Kidney (tissue), 14 donors: Measurements from ENCODE around the gene THTPA. TPM values are rescaled to one million over a fixed set of nuclear protein-coding genes. Genes with fewer than 3 reads are reported as not detected.

Source experiments
- DNase-seq, 5 donors: peaks; one replicate each; pipeline ENCODE4 v3.0.0-alpha.2; 2013 to 2020
- FAIRE-seq: peaks from 2 replicates; lab custom pipeline; 2012; peaks lifted over from hg19 to GRCh38; lab: Jason Lieb, UNC
- H3K27ac ChIP-seq, 2 donors: one replicate each; pipeline ENCODE4 v1.7.0; 2013; ENCODE audit warnings: low read depth in 2 of 2, low read length in 2 of 2, inconsistent platforms in 1 of 2
- H3K27me3 ChIP-seq: one replicate; pipeline ENCODE4 v1.7.1; 2013; ENCODE audit warnings: low read length, inconsistent platforms; ENCODE audit not compliant: control insufficient read depth, insufficient read depth
- H3K36me3 ChIP-seq, 3 donors: one replicate each; pipeline versions ENCODE4 v1.7.0 to v1.7.1; 2013; ENCODE audit warnings: low read length in 3 of 3, control low read depth in 1 of 3, inconsistent platforms in 1 of 3; ENCODE audit not compliant: insufficient read depth in 3 of 3, control insufficient read depth in 2 of 3
- H3K4me1 ChIP-seq, 3 donors: one replicate each; pipeline versions ENCODE4 v1.7.0 to v1.7.1; 2013; ENCODE audit warnings: low read length in 3 of 3, inconsistent platforms in 1 of 3, low read depth in 1 of 3; ENCODE audit not compliant: control insufficient read depth in 2 of 3, insufficient read depth in 2 of 3
- H3K4me3 ChIP-seq, 3 donors: one replicate each; pipeline versions ENCODE4 v1.7.0 to v1.8.1; 2013; ENCODE audit warnings: low read length in 3 of 3, control low read depth in 1 of 3, inconsistent platforms in 1 of 3
- H3K9ac ChIP-seq, 3 donors: one replicate each; pipeline versions ENCODE4 v1.7.0 to v1.7.1; 2013; ENCODE audit warnings: low read length in 3 of 3, control low read depth in 1 of 3, inconsistent platforms in 1 of 3
- H3K9me3 ChIP-seq, 3 donors: one replicate each; pipeline versions ENCODE4 v1.7.0 to v1.7.1; 2013; ENCODE audit warnings: low read length in 3 of 3, control low read depth in 1 of 3, inconsistent platforms in 1 of 3; ENCODE audit not compliant: control insufficient read depth in 2 of 3, insufficient read depth in 1 of 3
- intact Hi-C: fragments of 100-400 bp; cut with DNase I; formaldehyde crosslinking; loops from one replicate; pipeline ENCODE4 v1.11.1; 2022
- polyA plus RNA-seq: library from polyadenylated mRNA; stranded (reverse); fragments of 350-450 nt; fragmentation: Illumina TruSeq; extraction: RNeasy Lipid Tissue Mini Kit (QIAGEN cat#74804); gene quantifications from one replicate; pipeline ENCODE4 v1.2.3, GENCODE V29; 2014; ENCODE audit warnings: low read depth, low replicate concordance; ENCODE audit not compliant: insufficient read depth
- total RNA-seq: library from RNA; stranded (reverse); fragmentation: NEBNext Ultra II Directional; extraction: Animal tissue kit (Norgen Biotek cat#: 25700); gene quantifications from one replicate; pipeline ENCODE4 v1.2.1, GENCODE V29; 2021
- TF ChIP-seq, protein P1 (sequence below): IDR thresholded peaks from 3 replicates; pipeline ENCODE4 v1.5.1; 2012; ENCODE audit warnings: mild to moderate bottlenecking, moderate library complexity, borderline replicate concordance; ENCODE audit not compliant: insufficient read depth; ENCODE audit errors: extremely low read depth
- donor health status: control.
- donor health status: control.
- donor health status: control.
- donor health status: control.
- donor health status: control.
- donor health status: DM: yes; HTN: yes; CAD: no.
- donor health status: Normal renal cell carcinoma (clear cell type).

THTPA gene
- total and polyA plus RNA-seq, 2 donors from 2014 or later, result 24.4 to 38.4 TPM

DNA sequence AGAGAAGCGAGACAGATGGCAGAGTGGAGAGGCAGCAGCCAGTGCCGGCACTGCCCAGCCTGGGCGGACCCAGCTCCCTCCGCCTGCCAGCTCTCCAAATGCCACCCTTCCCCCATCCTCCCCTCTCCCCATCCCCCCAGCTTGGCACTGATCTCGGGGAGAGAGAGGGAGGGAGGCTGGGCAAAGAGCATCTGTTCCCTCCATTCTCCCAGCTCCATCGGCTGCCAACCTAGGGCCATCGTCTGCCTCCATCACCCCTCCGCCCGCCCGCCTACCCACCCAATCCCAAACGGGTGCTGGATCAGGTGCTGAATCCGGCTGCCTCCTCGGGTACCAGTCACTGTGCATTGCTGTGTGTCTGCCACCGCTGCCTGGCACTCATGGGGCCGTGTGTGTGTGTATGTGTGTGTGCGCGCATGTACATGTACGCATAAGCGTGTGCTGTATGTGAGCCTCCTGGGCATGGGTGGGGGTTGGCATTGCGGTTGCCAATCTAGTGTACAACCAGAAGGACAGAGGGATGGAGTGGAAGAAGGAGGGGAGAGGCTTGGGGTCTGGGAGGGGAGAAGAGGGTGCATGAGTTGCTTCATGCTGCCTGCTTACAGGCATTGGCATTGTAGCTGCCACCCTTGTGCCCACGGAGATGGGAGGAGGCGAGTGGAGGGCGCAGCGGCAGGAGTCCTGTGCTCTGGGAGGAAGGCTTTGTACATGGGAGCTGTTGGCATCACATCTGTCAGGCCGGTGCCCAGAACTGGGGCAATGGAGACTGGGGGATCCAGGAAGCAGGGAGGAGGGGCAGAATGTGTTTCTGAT, 42.9 kb upstream of the THTPA start:
- Histone ChIP-seq H3K9ac (no peak overlapping the region), H3K4me1 (no peaks in the 10 kb centered on the region), H3K36me3 (no peaks in the 10 kb centered on the region), H3K27ac (no peak overlapping the region), H3K9me3 (no peaks in the 10 kb centered on the region), H3K27me3 (no peaks in the 10 kb centered on the region), H3K4me3 (no peak overlapping the region)
- no peak for FAIRE-seq
- intact Hi-C loops, result no loop called here
- no peak for DNase-seq
- TF ChIP-seq, protein P1, sequence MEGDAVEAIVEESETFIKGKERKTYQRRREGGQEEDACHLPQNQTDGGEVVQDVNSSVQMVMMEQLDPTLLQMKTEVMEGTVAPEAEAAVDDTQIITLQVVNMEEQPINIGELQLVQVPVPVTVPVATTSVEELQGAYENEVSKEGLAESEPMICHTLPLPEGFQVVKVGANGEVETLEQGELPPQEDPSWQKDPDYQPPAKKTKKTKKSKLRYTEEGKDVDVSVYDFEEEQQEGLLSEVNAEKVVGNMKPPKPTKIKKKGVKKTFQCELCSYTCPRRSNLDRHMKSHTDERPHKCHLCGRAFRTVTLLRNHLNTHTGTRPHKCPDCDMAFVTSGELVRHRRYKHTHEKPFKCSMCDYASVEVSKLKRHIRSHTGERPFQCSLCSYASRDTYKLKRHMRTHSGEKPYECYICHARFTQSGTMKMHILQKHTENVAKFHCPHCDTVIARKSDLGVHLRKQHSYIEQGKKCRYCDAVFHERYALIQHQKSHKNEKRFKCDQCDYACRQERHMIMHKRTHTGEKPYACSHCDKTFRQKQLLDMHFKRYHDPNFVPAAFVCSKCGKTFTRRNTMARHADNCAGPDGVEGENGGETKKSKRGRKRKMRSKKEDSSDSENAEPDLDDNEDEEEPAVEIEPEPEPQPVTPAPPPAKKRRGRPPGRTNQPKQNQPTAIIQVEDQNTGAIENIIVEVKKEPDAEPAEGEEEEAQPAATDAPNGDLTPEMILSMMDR, result no peak

DNA sequence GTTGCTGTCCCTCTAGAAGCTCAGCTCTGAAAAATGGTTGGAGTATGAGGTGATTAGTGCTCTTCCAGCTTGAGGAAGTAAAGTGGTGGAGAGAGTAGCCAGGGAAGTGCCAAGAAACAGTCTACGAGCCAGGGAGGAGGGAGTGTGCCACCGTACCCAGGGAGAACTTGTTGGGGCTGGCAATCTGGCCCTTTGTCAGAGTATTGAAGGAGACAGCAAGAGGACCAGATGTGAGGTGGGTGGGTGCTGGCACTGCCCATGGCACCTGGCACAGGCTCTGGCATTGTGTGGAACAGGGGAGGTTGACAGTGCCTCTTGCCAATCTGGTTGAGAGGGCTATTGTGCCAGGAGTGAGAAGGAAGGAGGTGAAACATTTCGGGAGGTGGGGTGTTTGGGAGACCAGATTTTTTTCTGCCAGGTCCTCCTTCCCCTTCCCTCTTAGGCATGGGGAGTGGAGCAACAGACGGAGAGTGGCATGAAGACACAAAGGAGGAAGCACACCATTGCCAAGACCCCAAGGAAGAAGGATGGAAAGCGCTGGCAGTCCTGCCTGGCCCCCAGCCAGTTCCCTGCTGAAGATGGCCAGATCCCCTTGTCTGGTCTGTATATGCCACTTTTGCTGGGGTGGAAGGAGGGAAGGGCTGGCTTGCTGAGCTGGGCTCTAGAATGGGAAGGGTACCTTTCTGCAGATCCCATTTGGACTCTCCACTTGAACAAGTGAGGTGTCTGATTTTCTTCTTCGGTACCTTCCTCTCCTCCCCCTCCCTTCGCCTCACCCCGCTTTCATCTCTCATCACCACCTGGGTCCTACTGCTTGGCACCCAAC, 42.0 kb upstream of the THTPA start:
- H3K4me1 ChIP-seq, result no peaks in the 10 kb centered on the region
- no peaks in the 10 kb centered on the region for H3K36me3 ChIP-seq
- no peak for FAIRE-seq
- intact Hi-C loops, result no loop called here
- no peaks in the 10 kb centered on the region for H3K27me3 ChIP-seq
- H3K4me3 ChIP-seq, result no peak overlapping the region
- TF ChIP-seq, protein P1, result no peak
- no peak for DNase-seq
- no peaks in the 10 kb centered on the region for H3K9me3 ChIP-seq
- H3K27ac ChIP-seq, result no peak overlapping the region
- no peak overlapping the region for H3K9ac ChIP-seq

DNA sequence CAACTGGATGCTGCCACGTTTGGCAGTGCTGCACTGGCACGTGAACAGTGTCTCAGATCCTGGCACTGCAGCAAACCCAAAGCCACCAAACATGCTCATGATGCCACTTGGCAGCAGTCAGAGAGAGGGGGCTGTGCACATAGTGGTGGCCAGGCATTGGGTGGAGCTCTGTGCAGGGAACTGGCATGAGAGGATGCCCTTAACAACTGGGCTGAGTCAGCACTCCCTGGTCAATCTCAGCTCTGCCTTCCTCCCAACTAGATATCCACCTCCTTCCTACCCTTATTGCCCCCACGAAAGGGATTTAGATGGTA, 41.5 kb upstream of the THTPA start:
- no peaks in the 10 kb centered on the region for H3K36me3 ChIP-seq
- no peaks in the 10 kb centered on the region for H3K27me3 ChIP-seq
- no peak for DNase-seq
- TF ChIP-seq, protein P1, result no peak
- H3K27ac ChIP-seq, result no peak overlapping the region
- FAIRE-seq, result no peak
- intact Hi-C loops, result no loop called here
- H3K9ac ChIP-seq, result no peak overlapping the region
- H3K4me3 ChIP-seq, result no peak overlapping the region
- H3K9me3 ChIP-seq, result no peaks in the 10 kb centered on the region
- no peaks in the 10 kb centered on the region for H3K4me1 ChIP-seq
